GM12801 (cell line): ENCODE data around the gene BMP6.

Source experiments
- TF ChIP-seq, protein P1 (sequence below): IDR thresholded peaks from one replicate; pipeline ENCODE4 v1.5.1; 2011; ENCODE audit warnings: control low read depth; ENCODE audit not compliant: insufficient read length; ENCODE audit errors: extremely low read depth

BMP6 gene

DNA sequence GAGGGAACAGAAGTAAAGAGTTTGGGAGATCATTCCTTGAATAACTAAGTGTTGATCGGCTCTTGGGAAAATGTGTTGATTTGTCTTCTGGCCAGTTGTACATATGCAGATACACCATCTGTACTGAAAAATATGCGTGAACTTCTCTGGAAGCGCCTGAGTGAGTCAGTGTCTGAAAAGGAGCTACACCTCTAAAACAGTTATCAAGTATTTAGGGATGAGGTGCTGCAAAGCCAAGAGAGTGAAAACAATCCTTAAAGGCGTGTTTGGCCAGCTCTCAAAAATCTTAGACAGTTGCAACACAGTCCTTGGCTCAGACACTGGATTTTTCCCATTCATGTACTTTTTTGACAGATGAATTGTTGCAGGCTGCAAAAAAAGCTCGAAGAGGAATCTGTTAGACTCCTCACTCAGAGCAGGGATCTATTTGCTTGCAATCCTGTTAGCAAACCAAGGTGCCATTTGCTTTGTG lies 61.3 kb downstream of the BMP6 start:
- TF ChIP-seq, protein P1, sequence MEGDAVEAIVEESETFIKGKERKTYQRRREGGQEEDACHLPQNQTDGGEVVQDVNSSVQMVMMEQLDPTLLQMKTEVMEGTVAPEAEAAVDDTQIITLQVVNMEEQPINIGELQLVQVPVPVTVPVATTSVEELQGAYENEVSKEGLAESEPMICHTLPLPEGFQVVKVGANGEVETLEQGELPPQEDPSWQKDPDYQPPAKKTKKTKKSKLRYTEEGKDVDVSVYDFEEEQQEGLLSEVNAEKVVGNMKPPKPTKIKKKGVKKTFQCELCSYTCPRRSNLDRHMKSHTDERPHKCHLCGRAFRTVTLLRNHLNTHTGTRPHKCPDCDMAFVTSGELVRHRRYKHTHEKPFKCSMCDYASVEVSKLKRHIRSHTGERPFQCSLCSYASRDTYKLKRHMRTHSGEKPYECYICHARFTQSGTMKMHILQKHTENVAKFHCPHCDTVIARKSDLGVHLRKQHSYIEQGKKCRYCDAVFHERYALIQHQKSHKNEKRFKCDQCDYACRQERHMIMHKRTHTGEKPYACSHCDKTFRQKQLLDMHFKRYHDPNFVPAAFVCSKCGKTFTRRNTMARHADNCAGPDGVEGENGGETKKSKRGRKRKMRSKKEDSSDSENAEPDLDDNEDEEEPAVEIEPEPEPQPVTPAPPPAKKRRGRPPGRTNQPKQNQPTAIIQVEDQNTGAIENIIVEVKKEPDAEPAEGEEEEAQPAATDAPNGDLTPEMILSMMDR = no peak

DNA sequence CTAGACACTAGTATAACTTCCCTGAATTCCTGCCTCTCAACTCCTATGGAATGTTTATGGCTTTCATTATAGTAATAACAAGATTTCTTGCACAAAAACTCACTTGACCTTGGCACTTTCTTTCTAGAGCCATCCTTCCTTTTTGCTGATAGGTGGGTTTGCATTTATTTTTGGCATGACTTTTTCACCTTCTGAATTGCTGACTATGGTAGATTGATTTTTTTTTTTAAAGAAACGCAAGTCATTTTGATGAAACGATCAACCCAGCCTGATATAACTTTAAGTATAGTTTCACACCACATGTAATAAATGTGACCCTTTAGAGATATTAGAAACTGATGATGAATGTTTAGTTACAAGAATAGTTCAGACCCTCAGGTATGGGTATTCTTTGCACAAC lies 61.8 kb downstream of the BMP6 start:
- TF ChIP-seq, protein P1 = no peak

GRCh38 chr6:7794509-7794908 lies 68.6 kb downstream of the BMP6 start:
- TF ChIP-seq, protein P1 = no peak

GRCh38 chr6:7797386-7797785 lies 71.5 kb downstream of the BMP6 start:
- TF ChIP-seq, protein P1 = no peak

GRCh38 chr6:7798751-7799150 lies 72.9 kb downstream of the BMP6 start:
- TF ChIP-seq, protein P1 = no peak

DNA sequence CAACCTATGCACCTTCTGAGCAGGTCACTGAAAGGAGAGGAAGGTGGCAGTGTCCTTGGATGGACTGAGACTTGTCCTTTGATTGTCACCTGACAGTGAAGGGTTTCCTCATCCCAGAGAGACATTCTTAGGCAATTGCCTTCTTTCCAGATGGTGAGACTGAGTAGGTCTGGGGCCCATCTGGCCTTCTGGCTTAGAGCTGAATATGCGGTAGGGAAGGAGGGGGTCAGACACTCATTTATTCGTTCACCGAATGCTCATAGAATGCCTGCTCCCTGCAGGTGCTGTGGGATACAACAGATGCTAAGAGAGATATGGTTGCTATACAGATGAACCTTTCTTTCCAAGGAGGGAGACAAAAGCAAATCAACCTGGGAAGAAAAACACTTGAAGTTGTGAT lies 76.8 kb downstream of the BMP6 start:
- TF ChIP-seq, protein P1 = no peak

DNA sequence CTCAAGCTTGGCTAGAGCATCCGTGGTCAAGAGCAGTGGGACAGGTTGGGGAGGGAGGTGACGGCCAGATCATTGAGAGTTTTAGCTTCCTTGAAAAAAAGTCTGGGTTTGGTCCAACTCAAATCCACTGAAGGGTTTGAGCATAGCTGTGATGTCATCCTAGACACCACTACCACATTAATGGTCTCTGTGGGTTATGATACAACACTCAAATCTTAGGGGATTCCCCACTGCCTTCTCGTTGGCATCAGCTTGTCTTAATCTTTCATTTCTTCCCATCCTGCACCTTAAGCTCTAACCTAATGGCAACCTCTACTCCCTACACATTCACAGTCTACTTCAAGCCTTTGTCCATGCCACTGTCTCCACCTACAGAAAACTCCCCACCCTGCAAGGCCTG lies 77.3 kb downstream of the BMP6 start:
- TF ChIP-seq, protein P1 = no peak

GRCh38 chr6:7805078-7805849 lies 79.4 kb downstream of the BMP6 start:
- TF ChIP-seq, protein P1 = no peak
